ENCODE data around the gene TIPIN. TPM values are rescaled to one million over a fixed set of nuclear protein-coding genes. Genes with fewer than 3 reads are reported as not detected.
A peak's percentile ranks its signal among the peaks of the same experiment; 100 is the strongest.

Gene TIPIN
- total and polyA plus RNA-seq, 2 of the 8 experiments (the other 6 are each of a cell fraction or from before 2014, with no cell fraction given) = 8.5 to 24.7 TPM

- Histone ChIP-seq H2BK15ac (ENCODE audit: low read length) (peak within 1 kb of the TSS; percentile 94; the same call in 1 of the 2 replicates), H2BK120ac (replicated peaks; ENCODE audit: low read depth, low read length) (peak within 1 kb of the TSS; percentile 47), H3K79me2 (ENCODE audit: control insufficient read depth in 1 of 2, insufficient read depth in 2 of 2, low read length in 2 of 2) (peaks cover 0 to 4% of the 10 kb centered on the region in 2 experiments; a peak in 1 of 4 replicates), H4K5ac (ENCODE audit: insufficient read length, low read depth, low read length) (peak within 1 kb of the TSS; percentile 81), H3K14ac (ENCODE audit: insufficient read length) (no peak within 1 kb of the TSS), H2BK5ac (ENCODE audit: low read depth, low read length) (peak within 1 kb of the TSS; percentile 79; the same call in 1 of the 2 replicates), H3K9ac (replicated peaks in 1 of 4; ENCODE audit: extremely low read depth in 1 of 4, low read depth in 3 of 4, low read length in 3 of 4) (peak within 1 kb of the TSS; percentile 58 to 77 (median 71)), H3K23me2 (ENCODE audit: low read depth, low read length) (peaks cover 2% of the 10 kb centered on the region; the same call in 1 of the 2 replicates), H3K4ac (replicated peaks; ENCODE audit: insufficient read length, low read depth, low read length) (no peak within 1 kb of the TSS), H3K9me3 (ENCODE audit: insufficient read depth in 2 of 2, low read depth in 1 of 2, low read length in 1 of 2) (no peaks in the 10 kb centered on the region), H4K91ac (replicated peaks; ENCODE audit: insufficient read length, low read length) (peak within 1 kb of the TSS; percentile 89), H3K36me3 (ENCODE audit: control insufficient read depth in 2 of 4, insufficient read depth in 4 of 4, low read length in 3 of 4) (no peaks in the 10 kb centered on the region), H3K4me1 (replicated peaks in 1 of 4; ENCODE audit: control insufficient read depth in 3 of 4, insufficient read depth in 4 of 4, low read length in 3 of 4) (peaks cover 6 to 12% (median 7%) of the 10 kb centered on the region in 4 experiments; a peak in 6 of 7 replicates), H3K4me2 (ENCODE audit: insufficient read depth in 1 of 2, low read depth in 2 of 2, low read length in 2 of 2) (peak within 1 kb of the TSS; percentile 81 to 88), H4K20me1 (replicated peaks in 1 of 2; ENCODE audit: control insufficient read depth in 1 of 2, insufficient read depth in 2 of 2, low read length in 2 of 2) (no peaks in the 10 kb centered on the region), H3K23ac (ENCODE audit: insufficient read length) (no peak within 1 kb of the TSS), H2AK5ac (ENCODE audit: low read depth, low read length) (no peak within 1 kb of the TSS), H3K56ac (replicated peaks; ENCODE audit: insufficient read length, low read depth, low read length) (peak within 1 kb of the TSS; percentile 71), H2BK20ac (ENCODE audit: low read length) (no peak within 1 kb of the TSS), H4K8ac (ENCODE audit: extremely low read depth, insufficient read depth, low read length) (peak within 1 kb of the TSS; percentile 88), H3K27me3 (replicated peaks in 1 of 4; ENCODE audit: control insufficient read depth in 3 of 4, extremely low read depth in 1 of 4, insufficient read depth in 3 of 4, low read length in 3 of 4) (no peaks in the 10 kb centered on the region), H2AFZ (ENCODE audit: low read length) (peak within 1 kb of the TSS; percentile 97), H2BK12ac (ENCODE audit: low read depth, low read length) (peak within 1 kb of the TSS; percentile 60; the same call in 1 of the 2 replicates), H3K18ac (ENCODE audit: extremely low read depth, low read length) (peak within 1 kb of the TSS; percentile 93), H3K79me1 (ENCODE audit: low read depth, low read length) (no peaks in the 10 kb centered on the region; the same call in 1 of the 2 replicates), H3K27ac (ENCODE audit: low read depth, low read length) (peak within 1 kb of the TSS; percentile 65; the same call in 1 of the 2 replicates), H3K4me3 (ENCODE audit: extremely low read depth in 1 of 4, insufficient read depth in 2 of 4, low read depth in 3 of 4, low read length in 4 of 4) (peak within 1 kb of the TSS; percentile 54 to 73 (median 60))
- 2% methylated on average over 51 of the region's 92 CpGs; no CpG with 5 or more reads in 1 of the 2 experiments for WGBS, 2 experiments (ENCODE audit: extremely low coverage in 1 of 2, insufficient coverage in 1 of 2, insufficient read length in 1 of 2, insufficient replicate concordance in 2 of 2, low coverage in 1 of 2, low lambda C conversion rate in 2 of 2, missing lambda C conversion rate in 1 of 2)
- ChIA-PET POLR2A (ENCODE audit: partially characterized antibody) (interaction anchor here (0.6 to 3.4 kb wide), 15 partner anchors 8 to 423 kb away, joined by 3 to 20 read pairs (median 4); partner anchors contain the start of genes SNAPC5, TIPIN and ZWILCH), CTCF (ENCODE audit: partially characterized antibody) (no interaction called here)
- FAIRE-seq = no peak
- peak in 1 of 2 experiments; percentile 80 for DNase-seq (ENCODE audit: low read depth in 1 of 2, low spot score in 2 of 2)
- TF ChIP-seq, protein P1, sequence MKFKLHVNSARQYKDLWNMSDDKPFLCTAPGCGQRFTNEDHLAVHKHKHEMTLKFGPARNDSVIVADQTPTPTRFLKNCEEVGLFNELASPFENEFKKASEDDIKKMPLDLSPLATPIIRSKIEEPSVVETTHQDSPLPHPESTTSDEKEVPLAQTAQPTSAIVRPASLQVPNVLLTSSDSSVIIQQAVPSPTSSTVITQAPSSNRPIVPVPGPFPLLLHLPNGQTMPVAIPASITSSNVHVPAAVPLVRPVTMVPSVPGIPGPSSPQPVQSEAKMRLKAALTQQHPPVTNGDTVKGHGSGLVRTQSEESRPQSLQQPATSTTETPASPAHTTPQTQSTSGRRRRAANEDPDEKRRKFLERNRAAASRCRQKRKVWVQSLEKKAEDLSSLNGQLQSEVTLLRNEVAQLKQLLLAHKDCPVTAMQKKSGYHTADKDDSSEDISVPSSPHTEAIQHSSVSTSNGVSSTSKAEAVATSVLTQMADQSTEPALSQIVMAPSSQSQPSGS (IDR thresholded peaks at IDR 0.05; ENCODE audit: low read length) = no peak
- TF ChIP-seq TAF1 (IDR thresholded peaks at IDR 0.05; ENCODE audit: low read depth, low read length) (peak; percentile 78), KDM4A (IDR thresholded peaks at IDR 0.05; ENCODE audit: low read depth, low read length, severe bottlenecking) (peak; percentile 39), RBBP5 (IDR thresholded peaks at IDR 0.05; ENCODE audit: borderline replicate concordance, low read depth, low read length) (peak; percentile 59; the same call in 1 of the 2 replicates), PHF8 (conservative IDR thresholded peaks at IDR 0.05; ENCODE audit: low read depth, low read length) (peak; percentile 45), SAP30 (IDR thresholded peaks at IDR 0.05; ENCODE audit: insufficient read depth, insufficient replicate concordance, low read length) (no peak), FOSL1 (IDR thresholded peaks at IDR 0.05; ENCODE audit: insufficient read depth, low read depth, low read length) (no peak), TAF7 (optimal IDR thresholded peaks at IDR 0.05; ENCODE audit: borderline replicate concordance, low read depth, low read length) (peak; percentile 58), BACH1 (IDR thresholded peaks at IDR 0.05; ENCODE audit: low read length) (no peak)
Observed at GRCh38 chr15:66293419-66294156, 62.9 kb downstream of the TIPIN start, which contains the start of gene DIS3L. Gene DIS3L, plus strand, starts transcription at chr15:66293568. Its CDS starts 29 bp downstream, at chr15:66293597.
